Subcutaneous adipose tissue (tissue), 4 donors: ENCODE results near the gene PACRG. TPM values are rescaled to one million over a fixed set of nuclear protein-coding genes. Genes with fewer than 3 reads are reported as not detected.

Source experiments
- total RNA-seq, 4 donors: library from RNA; depleted of rRNA; stranded (reverse); fragments of >200 nt; gene quantifications; one replicate each; pipeline ENCODE4 v1.1.0, GENCODE V29; 2016
- TF ChIP-seq, protein P1 (sequence below): fragments of 450-650 bp; IDR thresholded peaks from one replicate; pipeline ENCODE4 v1.5.1; 2016; ENCODE audit warnings: low read depth, mild to moderate bottlenecking, control low read depth, antibody characterized with exemption, moderate library complexity

PACRG gene
- total RNA-seq, 4 donors from 2014 or later: 0.34 TPM; not detected in 3

DNA sequence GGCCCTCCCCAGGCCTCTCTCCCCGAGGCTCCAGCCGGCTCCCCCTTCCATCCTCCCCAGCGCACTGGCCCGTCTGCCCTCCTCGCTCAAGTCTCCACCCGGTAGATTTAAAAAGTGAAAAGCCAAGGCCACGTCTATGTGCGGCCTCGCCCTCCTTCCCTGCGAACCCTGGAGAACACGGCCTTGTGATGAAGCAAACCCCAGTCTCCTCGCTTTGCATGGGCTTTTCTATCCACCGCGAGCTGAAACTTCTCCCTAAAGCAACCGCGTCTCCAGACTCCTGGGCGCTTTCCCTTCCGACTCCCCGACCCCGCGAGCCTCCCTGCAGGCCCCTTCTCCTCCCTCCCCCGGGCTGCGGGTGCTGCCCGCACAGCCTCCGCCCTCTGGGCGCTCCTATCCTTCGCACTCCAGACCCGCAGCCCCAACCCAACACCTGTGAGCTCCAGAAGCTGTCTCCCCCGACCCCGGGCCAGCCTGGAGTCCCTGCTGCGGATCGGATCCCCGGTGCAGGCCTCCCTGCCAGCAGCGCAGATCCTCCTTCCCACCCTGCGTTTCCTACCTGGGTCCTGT is 421.6 kb downstream of the PACRG start:
- TF ChIP-seq, protein P1, sequence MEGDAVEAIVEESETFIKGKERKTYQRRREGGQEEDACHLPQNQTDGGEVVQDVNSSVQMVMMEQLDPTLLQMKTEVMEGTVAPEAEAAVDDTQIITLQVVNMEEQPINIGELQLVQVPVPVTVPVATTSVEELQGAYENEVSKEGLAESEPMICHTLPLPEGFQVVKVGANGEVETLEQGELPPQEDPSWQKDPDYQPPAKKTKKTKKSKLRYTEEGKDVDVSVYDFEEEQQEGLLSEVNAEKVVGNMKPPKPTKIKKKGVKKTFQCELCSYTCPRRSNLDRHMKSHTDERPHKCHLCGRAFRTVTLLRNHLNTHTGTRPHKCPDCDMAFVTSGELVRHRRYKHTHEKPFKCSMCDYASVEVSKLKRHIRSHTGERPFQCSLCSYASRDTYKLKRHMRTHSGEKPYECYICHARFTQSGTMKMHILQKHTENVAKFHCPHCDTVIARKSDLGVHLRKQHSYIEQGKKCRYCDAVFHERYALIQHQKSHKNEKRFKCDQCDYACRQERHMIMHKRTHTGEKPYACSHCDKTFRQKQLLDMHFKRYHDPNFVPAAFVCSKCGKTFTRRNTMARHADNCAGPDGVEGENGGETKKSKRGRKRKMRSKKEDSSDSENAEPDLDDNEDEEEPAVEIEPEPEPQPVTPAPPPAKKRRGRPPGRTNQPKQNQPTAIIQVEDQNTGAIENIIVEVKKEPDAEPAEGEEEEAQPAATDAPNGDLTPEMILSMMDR: no peak

- TF ChIP-seq, protein P1: no peak
Observed at GRCh38 chr6:163151212-163151611, 423.4 kb downstream of the PACRG start.

DNA sequence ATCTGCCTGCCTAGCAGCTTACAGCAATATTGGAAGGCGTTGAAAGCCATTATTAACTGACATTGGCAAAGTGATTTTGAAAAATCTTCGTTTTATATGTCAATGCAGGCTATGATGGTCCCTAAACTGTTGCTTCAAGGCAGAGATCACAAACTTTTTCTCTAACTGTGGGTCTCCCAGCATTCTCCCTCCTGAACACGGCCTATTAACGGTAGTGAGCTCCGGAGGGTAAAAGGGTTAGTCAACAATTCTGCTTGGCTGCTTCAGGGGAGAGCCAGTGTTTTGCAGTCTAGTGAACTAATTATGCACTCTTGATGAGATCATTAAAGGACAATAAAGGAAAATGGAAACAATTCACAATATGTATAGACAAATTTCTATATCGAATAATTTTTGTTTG is 424.9 kb downstream of the PACRG start:
- TF ChIP-seq, protein P1: no peak

DNA sequence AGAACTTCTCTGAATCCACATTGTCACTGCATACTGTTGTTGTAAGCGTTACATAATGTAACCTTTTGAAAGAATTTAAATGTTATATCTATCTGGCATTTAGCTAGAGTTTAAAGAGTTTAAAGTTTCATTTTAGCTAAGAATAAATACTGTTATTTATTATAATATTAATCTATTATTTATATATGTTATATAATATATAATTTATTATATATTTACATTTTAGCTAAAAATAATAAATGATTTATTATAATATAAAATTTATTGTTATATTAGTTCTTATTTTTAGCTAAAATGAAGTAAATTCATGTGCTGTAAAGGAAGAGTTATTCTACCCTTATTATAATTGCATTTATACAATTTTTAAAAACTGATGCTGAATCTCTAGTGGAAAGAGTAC is 431.3 kb downstream of the PACRG start:
- TF ChIP-seq, protein P1: no peak

DNA sequence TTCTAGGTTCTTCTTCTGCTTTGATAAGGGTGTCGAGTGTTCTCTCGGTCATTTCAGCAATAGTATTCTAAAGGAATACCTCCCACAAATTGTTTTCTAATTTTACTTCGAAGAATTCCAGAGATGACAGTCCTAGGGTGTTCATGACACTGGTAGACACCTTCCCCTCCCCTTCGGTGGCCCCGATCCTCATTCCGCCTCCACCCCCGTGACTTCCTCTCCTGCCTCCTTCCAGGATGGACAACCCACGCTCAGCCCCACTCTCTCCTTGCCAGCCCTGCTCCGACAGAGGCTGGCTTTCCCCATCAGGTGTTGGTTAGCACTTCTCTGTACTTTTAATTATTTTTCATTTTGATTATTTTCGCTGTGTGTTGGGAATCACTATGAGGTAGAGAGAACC is 431.9 kb downstream of the PACRG start:
- TF ChIP-seq, protein P1: no peak

DNA sequence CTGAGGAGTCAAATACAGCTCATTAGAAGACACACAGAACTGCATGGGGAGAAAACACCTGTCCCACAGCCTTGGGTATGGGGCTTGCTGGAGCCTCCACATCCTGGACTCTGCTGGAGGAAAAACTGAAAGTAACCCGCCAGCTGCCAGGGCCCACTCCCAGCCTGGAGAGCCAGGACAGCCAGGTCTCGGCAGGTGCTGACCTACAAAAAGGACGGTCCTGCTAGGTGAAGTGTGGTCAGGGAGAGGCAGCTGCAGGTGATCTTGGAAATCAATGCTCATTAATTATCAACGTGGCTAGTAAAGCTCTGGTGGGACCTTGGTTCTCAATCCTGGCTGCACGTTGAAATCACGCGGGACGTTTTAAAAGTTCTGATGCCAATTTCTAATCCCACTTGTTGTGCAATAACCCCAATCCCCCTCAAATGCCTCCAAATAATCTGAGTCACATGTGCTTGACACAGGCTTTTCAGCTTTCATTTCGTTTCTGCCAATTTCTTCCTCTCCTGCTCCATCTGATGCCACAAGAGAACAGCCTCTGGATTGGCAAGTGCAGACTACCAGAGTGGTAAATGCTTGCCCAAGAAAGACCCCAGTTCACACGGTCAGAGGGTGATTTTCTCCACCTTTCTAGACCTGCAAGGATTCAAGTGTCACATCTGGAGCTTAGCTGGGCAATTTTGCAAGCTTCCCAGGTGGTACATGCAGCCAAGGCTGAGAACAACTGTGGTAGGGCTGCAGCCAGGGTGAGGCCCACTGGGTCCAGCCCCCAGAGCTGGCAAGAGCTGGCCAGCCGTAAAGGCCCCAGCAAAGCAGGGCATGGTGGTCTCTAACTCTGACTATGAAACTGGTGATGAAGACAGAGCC is 434.5 kb downstream of the PACRG start:
- TF ChIP-seq, protein P1: no peak

- TF ChIP-seq, protein P1: no peak
Observed at GRCh38 chr6:163162874-163163213, 435.1 kb downstream of the PACRG start.
